Activated T-cell treated with anti-CD3 and anti-CD28 coated beads, Interleukin-2, amount 50 U/mL, for 4 hours (primary cell): ENCODE results near the gene C4BPB. TPM values are rescaled to one million over a fixed set of nuclear protein-coding genes. Genes with fewer than 3 reads are reported as not detected.

ENCODE experiments used
- ATAC-seq, 2 donors: fragments of 200-7000 bp; cut with Tn5 transposase; one replicate each; pipeline ENCODE4 v1.10.0; 2021
- DNase-seq: peaks from one replicate; pipeline ENCODE4 v3.0.0-alpha.2; 2020
- H3K27me3 Mint-ChIP-seq: one replicate; pipeline ENCODE4 v1.8.0; 2021; ENCODE audit warnings: low read depth, mixed read lengths
- H3K36me3 Mint-ChIP-seq: one replicate; pipeline ENCODE4 v1.8.0; 2022; ENCODE audit warnings: mixed read lengths; ENCODE audit not compliant: insufficient read depth
- H3K4me1 Mint-ChIP-seq: one replicate; pipeline ENCODE4 v1.8.0; 2021; ENCODE audit warnings: low read depth, mixed read lengths
- H3K4me3 Mint-ChIP-seq: one replicate; pipeline ENCODE4 v1.8.0; 2021; ENCODE audit warnings: mild to moderate bottlenecking, moderate library complexity, mixed read lengths
- H3K9me3 Mint-ChIP-seq: one replicate; pipeline ENCODE4 v1.8.0; 2021; ENCODE audit warnings: mixed read lengths
- total RNA-seq, 3 donors: library from RNA; stranded (reverse); gene quantifications; one replicate each; pipeline ENCODE4 v1.2.1, GENCODE V29; 2021

Gene C4BPB
- total RNA-seq, 3 donors from 2014 or later: 0.27 to 0.38 (median 0.29) TPM

- ATAC-seq (no peak), DNase-seq (no peak)
- Mint-ChIP-seq H3K27me3 (peaks cover 19% of the 10 kb centered on the region), H3K9me3 (no peaks in the 10 kb centered on the region), H3K4me1 (peaks cover 22% of the 10 kb centered on the region), H3K4me3 (no peak overlapping the region), H3K36me3 (no peaks in the 10 kb centered on the region)
Observed at GRCh38 chr1:207085887-207086286, 2.8 kb upstream of the C4BPB start.

DNA sequence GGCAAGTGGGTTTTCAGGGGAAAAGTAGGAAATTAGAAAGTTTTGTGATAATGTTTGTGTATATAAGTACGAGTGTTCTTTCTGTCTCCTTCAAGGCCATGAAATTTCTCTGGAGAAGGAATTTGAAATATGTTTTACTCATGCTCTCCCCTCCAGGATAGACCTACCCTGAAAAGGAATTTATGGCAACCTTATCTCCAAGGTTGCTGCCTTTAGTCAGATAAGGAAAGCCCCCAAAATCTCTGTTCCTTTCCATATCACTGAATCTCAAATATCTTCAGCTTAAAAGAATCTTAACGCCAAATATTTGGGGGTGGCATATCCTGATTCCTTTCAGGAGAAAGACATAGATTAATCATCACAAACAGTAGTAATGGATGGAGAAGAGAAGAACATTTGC is 499 bp upstream of the C4BPB start:
- ATAC-seq (no peak), DNase-seq (no peak)
- Mint-ChIP-seq H3K4me1 (peaks cover 22% of the 10 kb centered on the region), H3K27me3 (peaks cover 12% of the 10 kb centered on the region), H3K9me3 (no peaks in the 10 kb centered on the region), H3K4me3 (no peak overlapping the region), H3K36me3 (no peaks in the 10 kb centered on the region)

GRCh38 chr1:207089627-207090355 is 1.1 kb downstream of the C4BPB start:
- H3K27me3 Mint-ChIP-seq: peaks cover 6% of the 10 kb centered on the region
- peak in 1 of 2 donors; percentile 58 for ATAC-seq
- H3K36me3 Mint-ChIP-seq: no peaks in the 10 kb centered on the region
- no peaks in the 10 kb centered on the region for H3K9me3 Mint-ChIP-seq
- H3K4me1 Mint-ChIP-seq: peaks cover 18% of the 10 kb centered on the region
- H3K4me3 Mint-ChIP-seq: peak overlapping the region; percentile 69
- DNase-seq: no peak

DNA sequence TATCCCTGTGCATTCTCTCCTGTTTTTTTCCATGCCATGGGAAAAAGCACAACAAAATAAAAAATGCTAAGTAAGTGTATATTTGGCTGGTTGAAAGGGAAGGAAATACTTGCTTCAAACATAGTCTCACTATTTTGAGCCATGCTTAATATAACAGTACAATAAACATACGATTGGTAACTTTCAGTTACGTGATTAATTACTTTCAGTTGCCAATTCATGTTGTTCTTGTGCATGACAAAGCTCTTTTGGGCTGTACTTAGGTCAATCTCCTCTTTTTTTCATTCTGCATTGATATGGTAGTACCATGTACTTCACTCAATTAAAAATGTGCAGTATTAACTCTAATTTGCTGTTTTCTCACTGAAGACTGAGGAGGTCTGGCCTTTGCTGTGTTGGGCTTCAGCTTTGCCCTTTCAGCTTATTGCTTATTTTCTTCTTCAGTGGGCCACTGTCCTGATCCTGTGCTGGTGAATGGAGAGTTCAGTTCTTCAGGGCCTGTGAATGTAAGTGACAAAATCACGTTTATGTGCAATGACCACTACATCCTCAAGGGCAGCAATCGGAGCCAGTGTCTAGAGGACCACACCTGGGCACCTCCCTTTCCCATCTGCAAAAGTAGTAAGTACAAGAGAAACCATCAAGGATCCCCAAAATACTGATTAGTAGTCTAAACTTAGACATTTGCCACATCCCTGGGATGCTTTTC is 2.7 kb downstream of the C4BPB start:
- H3K36me3 Mint-ChIP-seq: no peaks in the 10 kb centered on the region
- no peak for DNase-seq
- no peak overlapping the region for H3K4me3 Mint-ChIP-seq
- no peaks in the 10 kb centered on the region for H3K9me3 Mint-ChIP-seq
- no peak for ATAC-seq
- peaks cover 12% of the 10 kb centered on the region for H3K4me1 Mint-ChIP-seq
- peaks cover 2% of the 10 kb centered on the region for H3K27me3 Mint-ChIP-seq

DNA sequence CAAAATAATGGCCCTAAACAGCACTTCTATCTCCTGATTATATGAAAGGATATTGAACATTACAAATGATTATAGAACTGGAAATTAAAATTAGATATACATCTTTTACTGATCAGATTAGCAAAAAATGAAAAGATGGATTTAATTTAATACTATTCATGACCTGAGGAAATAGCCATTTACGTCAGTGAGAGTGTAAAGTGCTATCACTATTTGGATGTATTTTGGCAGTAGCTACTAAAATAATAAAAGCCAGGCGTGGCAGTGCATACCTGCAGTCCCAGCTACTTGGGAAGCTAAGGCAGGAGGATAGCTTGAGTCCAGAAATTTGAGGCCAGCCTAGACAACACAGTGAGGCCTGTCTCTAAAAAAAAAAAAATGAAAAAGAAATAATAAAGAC is 5.3 kb downstream of the C4BPB start:
- ATAC-seq (no peak), DNase-seq (no peak)
- Mint-ChIP-seq H3K36me3 (no peaks in the 10 kb centered on the region), H3K27me3 (peaks cover 2% of the 10 kb centered on the region), H3K4me3 (no peak overlapping the region), H3K4me1 (peaks cover 16% of the 10 kb centered on the region), H3K9me3 (no peaks in the 10 kb centered on the region)

DNA sequence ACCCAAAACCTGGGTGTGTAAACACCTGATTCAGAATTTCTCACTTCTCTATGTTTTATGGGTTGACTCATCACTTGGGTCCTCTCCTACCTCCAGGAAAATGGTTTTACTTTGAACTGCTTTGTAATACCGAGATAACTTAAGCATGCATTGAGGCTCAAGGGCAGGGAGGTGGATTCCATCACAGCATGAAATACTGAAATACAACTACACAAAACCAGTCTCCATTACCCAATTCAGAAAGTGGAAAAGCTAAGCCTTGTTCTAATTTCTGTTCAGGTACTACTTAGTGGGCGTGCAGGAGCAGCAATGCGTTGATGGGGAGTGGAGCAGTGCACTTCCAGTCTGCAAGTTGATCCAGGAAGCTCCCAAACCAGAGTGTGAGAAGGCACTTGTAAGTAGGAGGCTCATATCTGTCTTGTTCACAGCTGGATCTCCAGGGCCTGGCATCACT is 9.2 kb downstream of the C4BPB start:
- DNase-seq (no peak), ATAC-seq (peak; percentile 96)
- Mint-ChIP-seq H3K36me3 (no peaks in the 10 kb centered on the region), H3K27me3 (peaks cover 3% of the 10 kb centered on the region), H3K4me3 (no peak overlapping the region), H3K4me1 (peaks cover 9% of the 10 kb centered on the region), H3K9me3 (no peaks in the 10 kb centered on the region)

- Mint-ChIP-seq H3K9me3 (no peaks in the 10 kb centered on the region), H3K36me3 (no peaks in the 10 kb centered on the region), H3K4me3 (no peak overlapping the region), H3K4me1 (peaks cover 9% of the 10 kb centered on the region), H3K27me3 (peaks cover 3% of the 10 kb centered on the region)
- DNase-seq (no peak), ATAC-seq (no peak)
Observed at GRCh38 chr1:207101720-207102119, 13.1 kb downstream of the C4BPB start.

- ATAC-seq (no peak), DNase-seq (no peak)
- Mint-ChIP-seq H3K36me3 (no peaks in the 10 kb centered on the region), H3K9me3 (no peaks in the 10 kb centered on the region), H3K27me3 (peaks cover 3% of the 10 kb centered on the region), H3K4me1 (peaks cover 9% of the 10 kb centered on the region), H3K4me3 (no peak overlapping the region)
Observed at GRCh38 chr1:207102146-207102545, 13.5 kb downstream of the C4BPB start.

GRCh38 chr1:207102659-207103058 is 14.0 kb downstream of the C4BPB start:
- DNase-seq (no peak), ATAC-seq (no peak)
- peaks cover 6% of the 10 kb centered on the region for H3K4me1 Mint-ChIP-seq
- no peak overlapping the region for H3K4me3 Mint-ChIP-seq
- H3K9me3 Mint-ChIP-seq: no peaks in the 10 kb centered on the region
- H3K27me3 Mint-ChIP-seq: peaks cover 3% of the 10 kb centered on the region
- H3K36me3 Mint-ChIP-seq: no peaks in the 10 kb centered on the region

DNA sequence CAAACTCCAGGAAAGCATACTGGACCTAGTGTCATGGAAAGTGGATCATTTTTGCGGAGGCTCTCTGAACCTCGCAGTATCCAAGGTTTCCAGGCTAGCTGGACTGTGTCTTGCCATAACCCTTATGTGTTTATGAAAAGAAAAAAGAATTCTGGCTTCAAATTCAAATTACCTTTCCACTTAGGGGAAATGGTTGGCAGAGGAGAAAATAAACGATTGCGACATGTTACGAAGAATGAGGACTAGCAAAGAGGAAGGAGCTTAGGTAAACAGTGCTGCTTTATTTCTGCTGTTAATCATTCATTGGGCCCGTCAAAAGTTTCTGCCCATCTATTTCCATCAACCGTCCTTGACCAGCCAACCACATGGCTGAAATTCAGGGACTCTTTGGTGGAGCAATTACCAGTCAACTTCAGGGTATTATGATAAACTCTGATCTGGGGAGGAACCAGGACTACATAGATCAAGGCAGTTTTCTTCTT is 15.3 kb downstream of the C4BPB start, which contains the start of gene C4BPA:
Gene C4BPA, plus strand, starts transcription at position 342 of the 482 bp plus-strand sequence. CDS start 8,793 bp downstream, outside the sequence.
- no peaks in the 10 kb centered on the region for H3K4me1 Mint-ChIP-seq
- H3K4me3 Mint-ChIP-seq: no peak within 1 kb of the TSS
- H3K9me3 Mint-ChIP-seq: no peaks in the 10 kb centered on the region
- ATAC-seq: no peak
- H3K36me3 Mint-ChIP-seq: no peaks in the 10 kb centered on the region
- no peak for DNase-seq
- peaks cover 3% of the 10 kb centered on the region for H3K27me3 Mint-ChIP-seq

GRCh38 chr1:207109004-207109403 is 20.3 kb downstream of the C4BPB start:
- no peak overlapping the region for H3K4me3 Mint-ChIP-seq
- H3K4me1 Mint-ChIP-seq: no peaks in the 10 kb centered on the region
- no peaks in the 10 kb centered on the region for H3K36me3 Mint-ChIP-seq
- DNase-seq: no peak
- peaks cover 14% of the 10 kb centered on the region for H3K27me3 Mint-ChIP-seq
- no peaks in the 10 kb centered on the region for H3K9me3 Mint-ChIP-seq
- no peak for ATAC-seq

GRCh38 chr1:207112616-207113296 is 24.1 kb downstream of the C4BPB start:
- peaks cover 19% of the 10 kb centered on the region for H3K27me3 Mint-ChIP-seq
- no peaks in the 10 kb centered on the region for H3K9me3 Mint-ChIP-seq
- H3K4me1 Mint-ChIP-seq: no peaks in the 10 kb centered on the region
- ATAC-seq (no peak), DNase-seq (no peak)
- H3K36me3 Mint-ChIP-seq: no peaks in the 10 kb centered on the region
- H3K4me3 Mint-ChIP-seq: no peak overlapping the region

DNA sequence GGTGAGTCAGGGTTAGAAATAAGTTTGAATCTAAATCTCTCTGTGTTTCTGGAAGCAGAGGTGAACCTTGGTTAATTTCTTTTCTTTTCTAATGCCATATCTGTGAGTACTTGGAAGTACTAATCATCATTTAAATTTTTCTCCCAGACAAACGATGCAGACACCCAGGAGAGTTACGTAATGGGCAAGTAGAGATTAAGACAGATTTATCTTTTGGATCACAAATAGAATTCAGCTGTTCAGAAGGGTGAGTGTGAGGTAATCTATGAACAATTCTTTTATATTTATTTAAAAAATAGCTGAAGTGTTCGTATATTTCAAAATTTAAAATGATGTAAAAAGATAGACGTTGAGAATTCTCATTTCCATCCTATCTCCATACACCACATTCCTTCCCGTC is 26.6 kb downstream of the C4BPB start:
- DNase-seq (no peak), ATAC-seq (no peak)
- no peaks in the 10 kb centered on the region for H3K9me3 Mint-ChIP-seq
- no peak overlapping the region for H3K4me3 Mint-ChIP-seq
- no peaks in the 10 kb centered on the region for H3K4me1 Mint-ChIP-seq
- H3K36me3 Mint-ChIP-seq: no peaks in the 10 kb centered on the region
- H3K27me3 Mint-ChIP-seq: peaks cover 12% of the 10 kb centered on the region

GRCh38 chr1:207124389-207124788 is 35.7 kb downstream of the C4BPB start:
- Mint-ChIP-seq H3K27me3 (peaks cover 14% of the 10 kb centered on the region), H3K4me3 (no peak overlapping the region), H3K9me3 (peaks cover 19% of the 10 kb centered on the region), H3K36me3 (no peaks in the 10 kb centered on the region), H3K4me1 (no peaks in the 10 kb centered on the region)
- no peak for DNase-seq
- ATAC-seq: no peak
